ENCODE data around the gene CCDC24. TPM values are rescaled to one million over a fixed set of nuclear protein-coding genes. Genes with fewer than 3 reads are reported as not detected.

CCDC24 gene
- total RNA-seq, 1 experiment from 2014 or later = 24.4 TPM

DNA sequence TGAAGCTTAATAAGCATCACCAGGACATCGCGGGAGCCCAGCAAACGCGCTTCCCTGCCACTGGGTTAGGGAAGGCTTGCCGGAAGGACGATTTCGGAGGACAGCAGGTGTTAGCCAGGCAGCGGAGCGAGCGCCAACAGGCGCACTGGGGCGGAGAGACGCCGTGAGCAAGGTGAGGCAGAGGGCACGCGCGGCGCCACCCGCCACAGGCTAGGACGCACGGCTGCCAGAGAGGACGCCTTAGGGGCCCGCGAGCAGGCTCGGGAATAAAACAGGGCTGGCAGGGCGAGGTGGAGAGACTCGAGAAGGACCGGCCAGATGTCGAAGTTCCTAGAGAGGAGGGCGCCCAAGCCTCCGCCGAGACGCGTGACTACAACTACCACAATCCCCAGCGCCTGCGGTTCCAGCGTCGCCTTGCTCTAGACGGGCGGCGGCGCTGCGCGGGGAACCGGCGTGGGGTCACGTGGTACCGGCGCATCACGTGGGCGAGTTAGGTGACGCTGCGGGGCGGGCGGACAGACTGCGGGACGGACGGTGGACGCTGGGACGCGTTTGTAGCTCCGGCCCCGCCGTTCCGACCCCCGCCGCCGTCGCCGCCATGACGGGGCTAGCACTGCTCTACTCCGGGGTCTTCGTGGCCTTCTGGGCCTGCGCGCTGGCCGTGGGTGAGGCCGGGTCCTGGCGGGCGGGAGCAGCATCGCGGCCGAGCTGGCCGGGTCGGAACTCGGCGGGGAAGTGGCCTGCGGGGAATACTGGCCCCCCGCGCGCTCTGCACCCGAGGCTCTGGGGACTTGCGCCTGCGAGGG is 16.8 kb upstream of the CCDC24 start, which contains the start of gene ATP6V0B:
TSS of gene ATP6V0B (plus strand) at position 518 of the 806 bp plus-strand sequence. CDS start at position 599, 81 bp downstream.
- H3K36me3 ChIP-seq (ENCODE audit: control insufficient read depth, insufficient read depth, low read length) = peaks cover 13% of the 10 kb centered on the region; the same call in 1 of the 2 replicates
- POLR2A ChIA-PET = interaction anchor here (0.6 to 0.7 kb wide), 2 partner anchors 209 to 266 kb away, joined by 3 to 9 read pairs; no protein-coding TSS in a partner anchor
- in situ Hi-C loops (cut with HindIII; ENCODE audit: low pct_unique_long_range_greater_than_20kb, low sequenced_read_pairs) = no loop called here

More for the DNA sequence above, 16.8 kb upstream of the CCDC24 start, which contains the start of gene ATP6V0B:
- Histone ChIP-seq H3K4me1 (ENCODE audit: control insufficient read depth, insufficient read depth, low read length) (peaks cover 43% of the 10 kb centered on the region), H3K27ac (ENCODE audit: low read length) (peak within 1 kb of the TSS; percentile 89), H3K27me3 (ENCODE audit: control insufficient read depth, insufficient read depth, low read length) (no peaks in the 10 kb centered on the region), H3K4me3 (ENCODE audit: low read depth in 2 of 2, low read length in 2 of 2) (peak within 1 kb of the TSS; percentile 80 to 85), H3K9me3 (ENCODE audit: control insufficient read depth, insufficient read depth, low read depth, low read length) (no peaks in the 10 kb centered on the region)
- no TSS peak for BruUV-seq (replicated peaks)
- peak; percentile 75 for TF ChIP-seq POLR2AphosphoS5 (IDR thresholded peaks at IDR 0.05; ENCODE audit: low read depth, low read length)
- peak; percentile 86; the same call in 1 of the 2 replicates for TF ChIP-seq SIN3A (IDR thresholded peaks at IDR 0.05; ENCODE audit: borderline replicate concordance, insufficient read depth, low read depth, low read length)
- TF ChIP-seq, protein P1, sequence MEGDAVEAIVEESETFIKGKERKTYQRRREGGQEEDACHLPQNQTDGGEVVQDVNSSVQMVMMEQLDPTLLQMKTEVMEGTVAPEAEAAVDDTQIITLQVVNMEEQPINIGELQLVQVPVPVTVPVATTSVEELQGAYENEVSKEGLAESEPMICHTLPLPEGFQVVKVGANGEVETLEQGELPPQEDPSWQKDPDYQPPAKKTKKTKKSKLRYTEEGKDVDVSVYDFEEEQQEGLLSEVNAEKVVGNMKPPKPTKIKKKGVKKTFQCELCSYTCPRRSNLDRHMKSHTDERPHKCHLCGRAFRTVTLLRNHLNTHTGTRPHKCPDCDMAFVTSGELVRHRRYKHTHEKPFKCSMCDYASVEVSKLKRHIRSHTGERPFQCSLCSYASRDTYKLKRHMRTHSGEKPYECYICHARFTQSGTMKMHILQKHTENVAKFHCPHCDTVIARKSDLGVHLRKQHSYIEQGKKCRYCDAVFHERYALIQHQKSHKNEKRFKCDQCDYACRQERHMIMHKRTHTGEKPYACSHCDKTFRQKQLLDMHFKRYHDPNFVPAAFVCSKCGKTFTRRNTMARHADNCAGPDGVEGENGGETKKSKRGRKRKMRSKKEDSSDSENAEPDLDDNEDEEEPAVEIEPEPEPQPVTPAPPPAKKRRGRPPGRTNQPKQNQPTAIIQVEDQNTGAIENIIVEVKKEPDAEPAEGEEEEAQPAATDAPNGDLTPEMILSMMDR (IDR thresholded peaks at IDR 0.05) = no peak
- peak; percentile 23; the same call in 1 of the 2 replicates for TF ChIP-seq TCF7L2 (IDR thresholded peaks at IDR 0.05; ENCODE audit: low read depth, low read length)
- 0 out of 4 replicates have a peak, but pooled peaks of 1 of the 2 experiments have one; percentile 63 for TF ChIP-seq REST (IDR thresholded peaks at IDR 0.05; ENCODE audit: insufficient read depth in 1 of 2, low read depth in 2 of 2, low read length in 1 of 2)
- CTCF ChIA-PET = interaction anchor here (0.6 kb wide), 1 partner anchor 19 kb away, joined by 4 read pairs; no protein-coding TSS in a partner anchor
- DNase-seq (ENCODE audit: low read depth, low spot score) (no peak), ATAC-seq (peak; percentile 86)
- intact Hi-C loops (cut with micrococcal nuclease; ENCODE audit: unreplicated experiment) = no loop called here

Data from Panc1 (cell line).